HG02588 (cell line): Measurements from ENCODE around the gene SYNPO2L.
"Not testable (repeated sequence)": the region's sequence is repeated elsewhere in the genome, so short reads cannot be mapped to it uniquely, and the experiment has no call there.

Source experiments
- ATAC-seq: cut with Tn5 transposase; IDR thresholded peaks from one replicate; pipeline ENCODE4 v1.9.1; 2021; ENCODE audit warnings: mild to moderate bottlenecking, moderate library complexity; ENCODE audit not compliant: unreplicated experiment

Gene SYNPO2L

GRCh38 chr10:73655990-73656298 is at the start of gene SYNPO2L:
TSS of gene SYNPO2L (minus strand) at chr10:73656029. CDS start at chr10:73655922, 107 bp downstream.
- no peak for ATAC-seq

GRCh38 chr10:73703924-73704323 is 48.1 kb upstream of the SYNPO2L start:
- ATAC-seq = not testable (repeated sequence)

- ATAC-seq = not testable (repeated sequence)
These were observed 43.0 kb upstream of the SYNPO2L start for GRCh38 chr10:73698819-73699218.

- ATAC-seq = not testable (repeated sequence)
These were observed 41.9 kb upstream of the SYNPO2L start, which contains the start of gene AGAP5 for GRCh38 chr10:73697675-73698159. TSS of gene AGAP5 (minus strand) at chr10:73698109. CDS start at chr10:73697755, 354 bp downstream.

DNA sequence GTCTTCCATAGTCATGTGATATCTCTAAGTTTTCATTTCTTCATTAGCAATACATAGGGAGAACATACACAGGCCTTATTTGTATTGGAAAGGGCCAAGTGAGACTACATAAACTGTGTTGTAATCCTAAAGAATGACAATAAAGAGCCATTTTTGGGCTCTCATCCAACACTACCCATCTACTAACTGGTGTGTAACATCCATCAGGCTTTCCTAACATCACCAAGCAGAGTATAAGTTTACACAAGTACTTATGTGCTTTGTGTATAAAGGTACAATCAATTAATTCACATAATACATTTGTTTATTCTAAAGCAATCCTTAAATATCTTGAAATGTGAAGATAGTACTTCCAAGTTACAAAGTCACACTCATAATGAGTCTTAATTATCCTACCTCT is 39.5 kb upstream of the SYNPO2L start:
- ATAC-seq = not testable (repeated sequence)

- ATAC-seq = not testable (repeated sequence)
These were observed 34.9 kb upstream of the SYNPO2L start for GRCh38 chr10:73690755-73691154.

DNA sequence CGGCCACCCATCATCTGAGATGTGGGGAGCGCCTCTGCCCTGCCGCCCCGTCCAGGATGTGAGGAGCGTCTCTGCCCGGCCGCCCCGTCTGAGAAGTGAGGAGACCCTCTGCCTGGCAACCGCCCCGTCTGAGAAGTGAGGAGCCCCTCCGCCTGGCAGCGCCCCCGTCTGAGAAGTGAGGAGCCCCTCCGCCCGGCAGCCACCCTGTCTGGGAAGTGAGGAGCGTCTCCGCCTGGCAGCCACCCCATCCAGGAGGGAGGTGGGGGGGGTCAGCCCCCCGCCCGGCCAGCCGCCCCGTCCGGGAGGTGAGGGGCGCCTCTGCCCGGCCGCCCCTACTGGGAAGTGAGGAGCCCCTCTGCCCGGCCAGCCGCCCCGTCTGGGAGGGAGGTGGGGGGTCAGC is 33.8 kb upstream of the SYNPO2L start:
- not testable (repeated sequence) for ATAC-seq

DNA sequence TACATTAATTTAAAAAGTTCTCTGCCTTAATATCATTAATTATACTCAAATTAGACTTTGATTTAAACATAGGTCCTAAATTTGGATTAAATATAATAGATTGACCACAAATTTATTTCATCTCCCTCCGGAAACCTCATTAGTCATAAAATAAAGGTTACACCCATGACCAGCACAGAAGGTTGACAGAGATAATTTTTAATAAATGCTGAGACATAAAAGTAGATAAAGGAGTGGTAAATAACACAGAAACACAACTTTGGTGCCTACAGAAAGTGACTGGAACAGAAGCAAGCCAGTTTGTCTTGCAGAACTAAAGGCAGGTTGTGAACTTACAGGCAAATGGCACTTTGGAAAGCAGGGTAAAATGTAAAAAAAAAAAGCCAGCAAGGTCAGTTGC is 31.8 kb upstream of the SYNPO2L start:
- not testable (repeated sequence) for ATAC-seq

DNA sequence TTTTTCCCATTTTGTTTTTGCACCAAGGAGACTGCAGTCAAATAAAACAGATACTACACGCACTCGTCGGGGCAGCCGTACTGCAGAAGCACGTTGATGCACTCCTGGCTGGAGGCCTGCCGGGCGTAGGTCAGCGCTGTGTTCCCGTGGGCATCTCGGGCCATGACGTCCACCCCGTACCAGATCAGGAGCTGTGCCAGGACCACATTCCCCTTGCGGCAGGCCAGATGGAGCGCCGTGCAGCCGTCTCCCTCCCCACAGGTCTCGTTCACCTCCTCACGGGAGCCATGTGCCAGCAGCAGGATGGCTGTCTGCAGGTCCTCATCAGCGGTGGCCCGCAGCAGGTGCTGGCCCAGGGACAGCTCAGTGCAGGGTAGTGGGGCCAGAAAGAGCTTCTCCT is 18.7 kb upstream of the SYNPO2L start:
- ATAC-seq = not testable (repeated sequence)

DNA sequence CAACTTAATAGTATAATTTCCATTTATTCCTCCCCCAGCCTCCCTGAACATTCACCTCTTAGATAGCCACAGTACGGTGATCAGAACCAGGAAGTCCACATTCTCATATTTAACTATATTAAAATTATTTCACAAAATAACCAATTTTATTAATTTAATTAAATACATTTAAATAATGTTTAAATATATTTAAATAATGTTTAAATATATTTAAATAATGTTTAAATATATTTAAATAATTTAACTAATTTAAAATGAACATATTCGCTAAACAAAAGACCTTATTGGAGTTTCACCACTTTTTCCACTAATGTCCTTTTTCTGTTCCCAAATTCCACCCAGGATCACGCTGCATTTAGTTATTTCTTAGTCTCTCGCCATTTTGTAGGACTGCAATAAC is 12.5 kb upstream of the SYNPO2L start:
- not testable (repeated sequence) for ATAC-seq

- not testable (repeated sequence) for ATAC-seq
These were observed 10.5 kb upstream of the SYNPO2L start for GRCh38 chr10:73666153-73666809.

DNA sequence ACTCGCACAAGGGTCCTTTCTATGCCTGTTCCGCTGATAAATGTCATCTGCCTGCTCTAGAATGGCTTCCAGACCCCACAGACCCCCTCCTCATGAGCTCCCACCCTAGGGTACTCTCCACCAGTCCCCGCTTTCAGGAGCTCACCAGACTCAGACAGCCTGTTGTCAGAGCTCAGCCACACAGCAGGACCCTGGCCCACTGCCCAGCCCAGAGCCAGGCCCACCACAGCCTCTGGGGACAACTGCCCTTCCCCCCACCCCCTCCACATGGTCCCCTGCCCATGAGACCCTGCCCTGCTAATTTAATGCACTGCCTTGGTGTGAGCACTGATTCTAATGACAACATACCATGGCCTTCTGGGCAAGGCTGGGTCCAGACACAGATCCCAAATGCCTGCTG is 9.8 kb upstream of the SYNPO2L start:
- not testable (repeated sequence) for ATAC-seq

DNA sequence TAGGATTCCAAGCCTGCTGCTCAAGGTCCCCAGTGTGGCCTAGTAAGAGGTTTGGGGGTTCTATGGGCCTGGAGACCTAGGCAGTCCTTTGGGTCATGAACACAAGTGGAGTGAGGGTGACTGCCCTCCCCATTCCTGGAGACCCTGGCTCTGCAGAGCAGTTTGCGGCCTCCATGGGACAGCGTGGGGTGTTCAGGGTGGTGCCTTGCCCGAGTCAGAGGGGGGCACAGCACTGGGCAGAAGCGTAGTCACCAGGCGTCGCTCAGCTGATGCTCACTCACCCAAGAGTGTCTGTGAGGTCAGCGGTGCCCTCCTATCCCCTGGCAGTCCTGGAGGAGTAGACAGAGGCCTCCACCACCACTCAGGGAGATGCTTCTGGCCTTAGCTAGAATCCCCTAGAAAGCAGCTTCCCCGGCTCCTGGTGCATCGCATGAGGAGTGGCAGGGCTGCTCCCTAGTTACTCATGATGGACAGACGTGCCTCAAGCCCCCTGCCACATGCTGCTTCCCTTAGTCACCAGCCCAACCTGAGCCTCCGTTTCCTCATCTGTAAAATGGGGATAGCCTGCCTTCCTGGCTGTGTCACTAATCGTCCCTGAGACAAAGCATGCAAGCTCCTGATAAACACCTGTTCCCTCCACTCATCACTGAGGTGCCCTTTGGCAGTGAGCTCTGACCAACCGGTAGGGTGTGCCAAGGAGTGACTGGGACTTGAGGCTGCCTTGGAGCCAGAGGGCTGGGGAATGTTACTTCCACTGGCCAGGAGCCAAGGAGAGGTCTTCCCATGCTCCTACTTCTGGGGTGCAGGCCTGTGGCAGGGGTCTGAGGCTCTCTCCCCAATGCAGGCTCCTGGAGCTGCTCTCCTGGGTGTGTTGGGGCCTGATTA is 8.6 kb upstream of the SYNPO2L start:
- ATAC-seq = not testable (repeated sequence)

- not testable (repeated sequence) for ATAC-seq
These were observed 7.8 kb upstream of the SYNPO2L start for GRCh38 chr10:73663621-73664020.

DNA sequence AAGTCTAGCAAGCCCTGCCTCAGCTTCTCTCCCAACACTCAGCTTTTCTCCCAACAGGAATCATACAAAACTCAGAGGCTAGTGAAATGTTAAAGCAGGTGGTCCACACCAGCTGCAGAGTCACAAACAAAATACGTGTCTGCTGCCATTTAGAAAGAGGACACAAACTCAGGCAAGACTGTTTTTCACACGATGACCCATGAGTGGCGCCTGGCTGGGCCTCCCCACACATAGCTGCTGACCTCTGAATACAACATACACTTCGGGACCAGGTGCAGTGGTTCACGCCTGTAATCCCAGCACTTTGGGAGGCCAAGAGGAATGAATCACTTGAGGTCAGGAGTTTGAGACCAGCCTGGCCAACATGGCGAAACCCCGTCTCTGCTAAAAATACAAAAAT is 6.9 kb upstream of the SYNPO2L start:
- ATAC-seq = not testable (repeated sequence)

- ATAC-seq = no peak
These were observed 406 bp downstream of the SYNPO2L start for GRCh38 chr10:73655257-73655989.

DNA sequence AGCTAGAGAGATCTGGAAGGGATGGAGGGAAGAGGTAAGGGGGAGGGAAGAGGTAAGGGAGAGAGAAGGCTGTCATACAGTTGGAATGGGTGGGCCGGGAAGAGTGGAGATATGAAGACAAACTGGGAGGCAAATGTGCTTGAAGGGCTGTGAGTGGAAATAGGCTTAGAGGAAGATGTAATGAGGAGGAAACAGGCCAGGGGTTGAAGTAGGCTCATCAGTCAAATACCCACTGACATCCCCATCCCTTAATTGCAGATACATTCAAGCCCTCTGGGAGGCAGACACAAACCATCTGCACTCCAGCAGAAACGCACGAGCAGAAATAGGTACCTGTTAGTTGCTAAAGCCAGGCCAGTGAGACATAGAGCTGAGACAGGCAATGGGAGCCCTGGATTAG is 2.1 kb downstream of the SYNPO2L start:
- no peak for ATAC-seq

DNA sequence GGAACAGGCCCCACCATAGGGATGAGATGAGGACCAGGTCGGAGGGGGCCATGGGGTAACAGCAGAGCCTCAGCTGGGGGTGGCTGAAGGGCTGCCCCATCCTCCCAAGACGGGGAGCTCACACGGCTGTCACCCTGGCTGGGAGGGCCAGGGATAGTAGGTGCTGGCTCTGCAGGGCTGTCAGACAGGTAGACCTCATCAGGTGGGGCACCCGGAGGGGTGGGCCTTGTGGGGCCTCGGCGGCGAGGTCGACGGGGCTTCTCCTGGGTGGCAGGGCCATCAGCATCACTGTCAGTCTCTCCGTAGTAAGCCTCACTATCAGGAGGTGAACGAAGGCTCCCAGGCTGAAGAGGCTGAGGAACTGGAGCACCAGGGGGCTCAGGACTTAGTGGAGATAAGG is 2.6 kb downstream of the SYNPO2L start:
- no peak for ATAC-seq

GRCh38 chr10:73650537-73651331 is 5.1 kb downstream of the SYNPO2L start:
- ATAC-seq = no peak

DNA sequence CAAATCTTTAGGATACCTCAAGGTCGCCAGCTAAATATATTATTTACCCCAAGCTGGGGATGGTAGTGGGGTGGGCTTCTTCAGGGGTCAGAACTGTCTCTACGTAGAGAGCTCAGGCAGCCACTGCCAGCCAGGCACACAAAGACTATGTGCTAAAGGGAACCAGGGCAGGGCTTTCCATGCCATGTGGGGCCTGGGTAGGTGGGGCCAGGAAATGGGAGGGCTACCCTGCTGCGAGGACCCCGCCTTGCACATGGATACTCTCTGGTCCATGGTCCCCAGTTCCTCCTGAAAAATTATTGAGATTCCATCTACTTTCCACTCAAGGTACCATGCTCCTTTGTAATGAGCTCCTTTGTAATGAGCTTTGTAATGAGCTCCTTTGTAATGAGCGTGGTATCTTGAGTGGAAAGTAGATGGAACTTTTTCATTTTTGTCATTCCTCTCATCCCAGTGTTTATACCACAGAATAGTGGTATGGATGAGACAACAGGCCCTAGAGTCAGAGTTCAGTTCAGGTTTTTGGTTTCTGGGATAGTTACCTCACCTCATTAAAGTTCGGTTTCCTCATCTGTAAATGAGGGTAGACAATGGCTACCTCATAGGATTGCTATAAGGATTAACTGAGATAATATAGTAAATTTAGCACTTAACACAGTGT is 5.8 kb downstream of the SYNPO2L start:
- no peak for ATAC-seq
